DND-41 (cell line): ENCODE data around the gene HES4.

Source experiments
- CTCF ChIP-seq: IDR thresholded peaks from 2 replicates; pipeline ENCODE4 v1.5.1; 2012; ENCODE audit warnings: borderline replicate concordance, low read length, moderate library complexity, mild to moderate bottlenecking; ENCODE audit not compliant: poor library complexity, severe bottlenecking; ENCODE audit errors: extremely low read depth
- EZH2 ChIP-seq: IDR thresholded peaks from 3 replicates; pipeline ENCODE4 v1.6.1; 2012; ENCODE audit warnings: borderline replicate concordance, low read depth, mild to moderate bottlenecking, moderate library complexity, low read length, inconsistent platforms; ENCODE audit not compliant: severe bottlenecking

GRCh38 chr1:962381-963300, 37.3 kb downstream of the HES4 start:
- TF ChIP-seq EZH2, result no peak
- no peak for TF ChIP-seq CTCF
